ENCODE data around the gene TFF1.

GRCh38 chr21:42343101-42343500 is 23.2 kb downstream of the TFF1 start:
- TF ChIP-seq, protein P1, sequence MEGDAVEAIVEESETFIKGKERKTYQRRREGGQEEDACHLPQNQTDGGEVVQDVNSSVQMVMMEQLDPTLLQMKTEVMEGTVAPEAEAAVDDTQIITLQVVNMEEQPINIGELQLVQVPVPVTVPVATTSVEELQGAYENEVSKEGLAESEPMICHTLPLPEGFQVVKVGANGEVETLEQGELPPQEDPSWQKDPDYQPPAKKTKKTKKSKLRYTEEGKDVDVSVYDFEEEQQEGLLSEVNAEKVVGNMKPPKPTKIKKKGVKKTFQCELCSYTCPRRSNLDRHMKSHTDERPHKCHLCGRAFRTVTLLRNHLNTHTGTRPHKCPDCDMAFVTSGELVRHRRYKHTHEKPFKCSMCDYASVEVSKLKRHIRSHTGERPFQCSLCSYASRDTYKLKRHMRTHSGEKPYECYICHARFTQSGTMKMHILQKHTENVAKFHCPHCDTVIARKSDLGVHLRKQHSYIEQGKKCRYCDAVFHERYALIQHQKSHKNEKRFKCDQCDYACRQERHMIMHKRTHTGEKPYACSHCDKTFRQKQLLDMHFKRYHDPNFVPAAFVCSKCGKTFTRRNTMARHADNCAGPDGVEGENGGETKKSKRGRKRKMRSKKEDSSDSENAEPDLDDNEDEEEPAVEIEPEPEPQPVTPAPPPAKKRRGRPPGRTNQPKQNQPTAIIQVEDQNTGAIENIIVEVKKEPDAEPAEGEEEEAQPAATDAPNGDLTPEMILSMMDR (conservative IDR thresholded peaks at IDR 0.05; ENCODE audit: low read length): no peak
- TF ChIP-seq EZH2phosphoT487 (IDR thresholded peaks at IDR 0.05; ENCODE audit: borderline replicate concordance): no peak

All from Loucy (cell line).